GM18498 (cell line): Measurements from ENCODE around the gene KRT9.
"Not testable (repeated sequence)": the region's sequence is repeated elsewhere in the genome, so short reads cannot be mapped to it uniquely, and the experiment has no call there.

ENCODE experiments used
- ATAC-seq: cut with Tn5 transposase; IDR thresholded peaks from one replicate; pipeline ENCODE4 v1.9.1; 2021; ENCODE audit warnings: mild to moderate bottlenecking, moderate library complexity; ENCODE audit not compliant: unreplicated experiment

KRT9 gene

DNA sequence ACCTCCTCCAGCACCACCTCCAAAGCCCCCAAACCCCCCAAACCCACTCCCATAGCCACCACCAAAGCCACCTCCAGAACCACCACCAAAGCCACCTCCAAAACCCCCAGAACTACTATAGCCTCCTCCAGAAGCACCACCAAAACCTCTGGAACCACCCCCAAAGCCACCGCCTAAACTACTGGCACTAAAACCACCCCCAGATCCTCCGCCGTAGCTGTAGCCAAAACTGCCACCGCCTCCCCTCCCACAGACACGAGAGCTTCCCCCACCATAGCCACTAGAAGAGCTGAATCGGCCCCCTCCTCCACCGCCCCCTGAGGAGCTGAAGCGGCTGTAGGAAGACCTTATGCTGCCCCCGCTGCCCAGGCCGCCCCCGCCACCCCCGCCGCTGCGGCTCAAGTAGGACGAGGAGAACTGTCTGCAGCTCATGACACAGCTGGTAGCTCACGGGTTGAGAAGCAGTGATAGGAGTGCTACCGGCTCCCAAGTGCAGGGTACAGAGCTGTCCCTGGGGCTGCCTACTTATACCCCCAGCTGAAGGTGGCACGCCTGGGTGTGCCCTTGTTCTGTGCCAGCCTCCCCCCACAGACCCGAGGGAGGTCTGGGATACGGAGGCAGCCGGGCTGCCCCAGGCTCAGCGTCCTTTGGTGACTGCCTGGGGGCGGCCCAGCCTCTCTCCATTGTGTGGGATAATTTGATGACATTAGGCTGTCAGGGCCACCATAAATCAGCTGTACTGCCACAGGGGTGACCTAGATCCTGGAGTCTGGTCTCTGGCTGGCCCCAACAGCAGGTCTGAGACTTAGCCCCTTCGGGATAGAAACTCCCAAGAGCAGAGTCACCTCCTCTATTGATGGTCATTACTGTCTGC lies at the start of gene KRT9:
Gene KRT9 (minus strand): TSS at position 499 of the 874 bp plus-strand sequence. CDS start 67 bp downstream, at position 432.
- ATAC-seq: no peak

DNA sequence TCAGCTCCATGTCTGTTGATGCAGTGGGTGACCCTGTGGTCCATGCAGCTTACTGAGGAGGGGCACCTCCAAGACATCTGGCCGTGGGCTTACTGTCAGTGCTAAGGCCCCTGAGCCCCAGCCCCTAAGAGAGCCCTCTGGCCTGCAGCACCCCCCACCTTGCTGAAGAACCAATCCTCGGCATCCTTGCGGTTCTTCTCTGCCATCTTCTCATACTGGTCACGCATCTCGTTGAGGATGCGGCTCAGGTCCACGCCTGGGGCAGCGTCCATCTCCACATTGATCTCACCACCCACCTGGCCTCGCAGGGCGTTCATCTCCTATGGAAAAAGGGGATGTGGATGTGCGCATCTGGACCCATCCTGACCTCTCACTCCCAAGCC lies 49.6 kb upstream of the KRT9 start:
- ATAC-seq: not testable (repeated sequence)

DNA sequence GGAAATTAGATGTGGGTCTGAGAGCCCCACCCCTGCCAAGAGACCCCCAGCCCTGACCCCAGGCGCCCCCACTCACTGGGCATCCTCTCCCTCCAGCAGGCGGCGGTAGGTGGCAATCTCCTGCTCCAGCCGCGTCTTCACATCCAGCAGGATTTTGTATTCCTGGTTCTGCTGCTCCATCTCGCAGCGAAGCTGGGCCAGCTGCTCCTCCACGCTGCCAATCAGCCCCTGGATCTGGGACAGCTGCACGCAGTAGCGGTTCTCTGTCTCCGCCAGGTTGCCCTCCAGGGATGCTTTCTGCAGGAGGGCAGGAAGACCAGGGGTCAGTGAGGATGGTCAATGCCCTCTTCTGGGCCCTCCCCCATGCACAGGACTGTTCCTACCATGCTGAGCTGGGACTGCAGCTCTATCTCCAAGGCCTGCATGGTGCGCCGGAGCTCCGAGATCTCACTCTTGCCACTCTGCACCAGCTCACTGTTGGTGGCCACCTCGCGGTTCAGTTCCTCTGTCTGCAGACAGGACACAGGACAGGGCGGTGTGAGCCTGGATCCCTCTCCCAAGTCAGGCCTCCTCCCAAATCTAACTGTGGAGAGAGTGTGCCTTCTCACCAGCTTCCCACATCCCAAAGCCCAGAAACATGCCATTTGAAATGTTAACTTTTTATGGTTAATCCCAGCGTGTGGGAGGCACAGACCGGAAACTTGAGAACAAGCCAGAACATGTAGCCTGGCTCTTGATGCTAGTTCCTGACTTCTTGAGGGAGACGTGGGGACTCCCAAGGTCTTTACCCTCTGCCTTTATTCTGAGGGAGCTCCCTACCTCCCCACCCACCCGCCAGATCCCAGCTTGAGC lies 49.0 kb upstream of the KRT9 start:
- ATAC-seq: no peak

- not testable (repeated sequence) for ATAC-seq
Measured at GRCh38 chr17:41619927-41620582, 48.2 kb upstream of the KRT9 start.

DNA sequence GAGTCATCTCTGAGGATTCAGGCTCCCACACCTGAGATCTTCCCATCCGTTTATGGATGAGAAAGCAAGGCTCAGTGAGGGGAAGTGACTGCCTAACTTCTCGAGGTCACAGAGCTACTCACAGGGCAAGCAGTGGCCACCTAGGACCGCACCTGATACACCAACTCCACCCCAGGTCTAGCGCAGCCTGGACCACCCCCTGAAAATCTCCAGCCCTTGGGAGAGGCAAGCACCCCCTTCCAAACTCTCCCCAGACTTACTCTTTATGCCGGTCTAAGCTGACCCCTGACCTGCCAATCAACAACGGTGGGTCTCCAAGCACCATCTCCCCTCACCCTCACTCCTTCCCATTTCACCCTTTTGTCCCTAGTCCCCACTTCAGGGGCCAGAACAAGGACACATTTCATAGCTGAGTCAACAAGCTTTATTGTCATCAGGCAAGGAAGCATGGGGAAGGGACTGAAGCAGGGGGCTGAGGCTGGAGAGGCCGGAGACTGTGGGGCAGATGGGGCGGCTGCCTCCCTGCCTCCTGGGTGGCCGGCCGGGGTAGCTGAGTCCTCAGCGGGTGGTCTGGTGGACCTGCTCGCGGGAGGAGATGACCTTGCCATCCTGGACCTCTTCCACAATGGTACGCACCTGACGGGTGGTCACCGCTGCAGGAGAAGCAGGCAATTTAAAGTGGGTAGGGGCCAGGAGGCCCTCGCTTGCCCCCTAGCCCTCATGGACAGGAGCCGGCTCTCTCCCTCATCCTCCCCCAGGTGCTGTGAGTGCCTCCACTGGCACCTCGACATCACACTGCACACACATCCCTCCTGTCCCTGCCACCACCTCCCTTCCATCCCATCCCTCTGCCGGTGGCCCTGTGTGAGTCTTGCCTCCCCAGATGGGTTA lies 47.4 kb upstream of the KRT9 start:
- no peak for ATAC-seq

GRCh38 chr17:41618341-41619035 lies 46.6 kb upstream of the KRT9 start:
- ATAC-seq: no peak

- ATAC-seq: no peak
Measured at GRCh38 chr17:41617698-41618097, 45.8 kb upstream of the KRT9 start.

- ATAC-seq: no peak
Measured at GRCh38 chr17:41617136-41617535, 45.3 kb upstream of the KRT9 start.

- not testable (repeated sequence) for ATAC-seq
Measured at GRCh38 chr17:41616486-41616885, 44.6 kb upstream of the KRT9 start.

DNA sequence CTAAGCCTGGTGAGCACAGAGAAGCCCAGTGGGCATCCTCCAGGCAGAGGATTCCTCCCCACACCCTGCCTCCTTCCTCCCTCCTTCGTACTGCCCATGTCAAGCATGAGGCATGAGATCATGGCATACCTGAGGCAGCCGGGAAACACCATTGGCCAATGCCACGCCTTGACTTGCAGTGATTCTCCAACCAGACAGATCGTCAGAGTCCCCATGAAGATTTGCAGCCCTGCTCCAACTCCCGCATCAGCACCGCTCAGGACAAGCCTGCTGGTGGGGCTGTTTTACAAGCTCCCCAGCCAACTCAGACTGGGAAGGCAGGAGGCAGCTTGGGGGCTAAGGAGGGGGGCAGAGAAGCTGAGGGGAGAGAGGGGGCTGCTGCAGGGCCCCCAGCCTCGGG lies 43.6 kb upstream of the KRT9 start:
- ATAC-seq: no peak

GRCh38 chr17:41614767-41615166 lies 42.9 kb upstream of the KRT9 start:
- ATAC-seq: not testable (repeated sequence)

DNA sequence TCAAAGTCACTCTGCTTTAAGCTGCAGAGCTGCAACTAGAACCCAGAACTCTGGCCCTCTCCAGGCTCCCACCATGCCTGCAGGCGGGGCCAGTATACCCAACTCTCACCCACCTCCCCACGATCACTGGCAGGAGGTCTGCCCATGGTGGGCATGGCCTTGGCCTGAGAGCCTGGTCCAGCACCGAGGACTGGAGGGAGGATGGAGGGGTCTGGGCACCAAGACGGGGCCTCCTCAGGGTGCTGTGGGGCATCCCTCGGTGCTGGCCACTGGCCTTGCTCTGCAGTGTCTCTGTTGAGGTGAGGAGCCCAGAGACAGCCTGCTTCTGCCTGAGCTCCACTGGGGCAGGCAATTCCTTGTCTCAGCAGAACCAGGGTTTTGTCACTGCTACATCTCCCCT lies 42.2 kb upstream of the KRT9 start:
- ATAC-seq: no peak

DNA sequence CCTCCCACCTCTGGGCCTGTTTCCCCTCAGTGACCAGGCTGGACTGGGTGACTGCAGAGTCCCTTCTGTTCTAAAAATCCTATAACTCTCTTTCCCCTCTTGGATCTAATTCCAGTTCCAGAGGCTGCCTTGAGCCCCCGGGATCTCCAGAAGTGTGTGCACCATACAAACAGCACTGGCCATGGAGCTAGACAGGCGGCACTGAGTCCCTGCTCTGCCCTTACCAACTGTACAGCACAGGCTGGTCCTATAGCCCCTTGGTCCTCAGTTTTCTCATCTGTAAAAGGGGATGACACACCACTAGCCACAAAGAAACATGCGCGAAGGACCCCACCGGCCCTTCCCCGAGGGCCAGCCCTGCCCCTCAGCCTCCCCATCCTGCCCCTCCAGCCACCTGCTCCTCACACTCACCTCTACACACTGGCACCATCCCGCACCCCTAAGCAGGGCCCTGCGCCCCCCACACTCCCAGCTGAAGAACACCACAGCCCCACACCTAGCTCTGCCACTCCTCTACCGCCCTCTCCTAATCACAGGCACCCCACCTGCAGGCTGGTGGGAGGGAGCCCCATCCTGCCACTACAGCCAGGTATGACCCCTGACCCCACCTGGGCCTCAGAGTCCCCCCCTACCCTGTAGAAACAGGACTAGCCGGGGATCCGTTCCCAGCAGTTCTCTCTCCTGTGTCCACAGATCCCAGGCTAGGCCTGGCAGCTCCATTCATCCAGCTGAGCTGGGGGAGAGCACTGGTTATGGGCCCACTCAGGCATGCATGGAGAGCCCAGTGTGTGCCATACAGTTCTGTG lies 41.6 kb upstream of the KRT9 start:
- ATAC-seq: no peak

- not testable (repeated sequence) for ATAC-seq
Measured at GRCh38 chr17:41612376-41613160, 40.7 kb upstream of the KRT9 start, which contains the start of gene KRT16. Gene KRT16, minus strand, starts transcription at chr17:41612767. Its CDS starts 79 bp downstream, at chr17:41612688.

DNA sequence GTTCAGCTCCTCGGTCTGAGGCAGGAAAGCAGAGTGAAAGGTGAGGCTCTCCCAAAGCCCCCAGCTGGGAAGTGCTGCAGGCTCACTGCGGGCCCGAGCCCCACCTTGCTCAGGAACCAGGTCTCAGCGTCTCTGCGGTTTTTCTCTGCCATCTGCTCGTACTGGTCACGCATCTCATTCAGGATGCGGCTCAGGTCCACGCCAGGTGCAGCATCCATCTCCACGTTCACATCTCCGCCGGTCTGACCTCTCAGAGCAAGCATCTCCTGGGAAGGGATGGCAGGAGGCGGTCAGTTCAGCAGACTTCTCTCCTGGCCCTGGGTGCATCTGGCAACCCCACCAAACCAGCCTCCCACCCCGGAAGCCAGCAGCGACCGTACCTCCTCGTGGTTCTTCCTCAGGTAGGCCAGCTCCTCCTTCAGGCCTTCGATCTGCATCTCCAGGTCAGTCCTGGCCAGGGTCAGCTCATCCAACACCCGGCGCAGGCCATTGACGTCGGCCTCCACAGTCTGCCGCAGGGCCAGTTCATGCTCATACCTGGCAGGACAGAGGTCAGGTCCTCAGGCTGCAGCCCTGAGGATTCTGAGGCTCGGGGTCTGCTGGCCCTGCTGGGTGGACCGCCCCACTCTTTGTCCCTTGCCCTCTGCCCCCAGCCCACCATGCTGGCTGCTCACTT lies 39.2 kb upstream of the KRT9 start:
- ATAC-seq: no peak

DNA sequence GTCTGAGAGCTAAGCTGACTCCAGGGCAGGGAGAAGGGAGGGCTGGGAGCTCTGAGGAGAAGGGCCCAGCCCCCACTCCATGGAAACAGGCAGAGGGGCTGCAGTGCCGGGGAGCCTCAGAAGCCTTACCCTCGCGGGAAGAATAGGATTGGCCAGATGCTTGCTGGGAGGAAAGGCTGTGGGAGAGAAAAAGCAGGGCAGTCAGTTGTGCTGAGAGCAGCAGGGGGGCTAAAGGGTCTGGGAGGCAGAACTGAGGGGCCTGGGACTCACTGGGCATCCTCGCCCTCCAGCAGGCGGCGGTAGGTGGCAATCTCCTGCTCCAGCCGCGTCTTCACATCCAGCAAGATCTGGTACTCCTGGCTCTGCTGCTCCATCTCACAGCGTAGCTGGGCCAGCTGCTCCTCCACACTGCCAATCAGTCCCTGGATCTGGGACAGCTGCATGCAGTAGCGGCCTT lies 38.2 kb upstream of the KRT9 start:
- ATAC-seq: not testable (repeated sequence)

DNA sequence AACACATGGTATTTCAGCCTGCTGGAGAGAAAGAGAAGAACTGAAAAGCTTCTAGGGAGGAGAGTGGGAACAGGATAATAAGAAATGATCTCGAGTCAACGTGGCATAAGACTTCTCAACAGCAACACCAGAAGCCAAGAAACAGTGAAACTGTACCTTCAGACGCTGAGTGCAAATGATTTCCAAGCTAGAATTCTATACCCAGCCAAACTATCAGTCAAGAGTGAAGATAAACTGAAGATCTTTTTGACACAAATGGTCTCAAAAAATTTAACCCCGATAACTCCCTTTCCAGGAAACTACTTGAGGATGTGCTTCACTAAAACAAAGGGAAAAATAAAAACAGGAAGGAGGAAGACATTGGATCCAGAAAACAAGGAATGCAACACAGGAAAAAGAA lies 35.1 kb upstream of the KRT9 start:
- ATAC-seq: not testable (repeated sequence)
